Fibroblast of skin of right biceps (primary cell): ENCODE results near the gene NOP14.
"Not testable (repeated sequence)": the region's sequence is repeated elsewhere in the genome, so short reads cannot be mapped to it uniquely, and the experiment has no call there.

ENCODE experiments used
- DNase-seq: peaks from one replicate; pipeline ENCODE4 v3.0.0-alpha.2; 2013

The NOP14 gene

DNA sequence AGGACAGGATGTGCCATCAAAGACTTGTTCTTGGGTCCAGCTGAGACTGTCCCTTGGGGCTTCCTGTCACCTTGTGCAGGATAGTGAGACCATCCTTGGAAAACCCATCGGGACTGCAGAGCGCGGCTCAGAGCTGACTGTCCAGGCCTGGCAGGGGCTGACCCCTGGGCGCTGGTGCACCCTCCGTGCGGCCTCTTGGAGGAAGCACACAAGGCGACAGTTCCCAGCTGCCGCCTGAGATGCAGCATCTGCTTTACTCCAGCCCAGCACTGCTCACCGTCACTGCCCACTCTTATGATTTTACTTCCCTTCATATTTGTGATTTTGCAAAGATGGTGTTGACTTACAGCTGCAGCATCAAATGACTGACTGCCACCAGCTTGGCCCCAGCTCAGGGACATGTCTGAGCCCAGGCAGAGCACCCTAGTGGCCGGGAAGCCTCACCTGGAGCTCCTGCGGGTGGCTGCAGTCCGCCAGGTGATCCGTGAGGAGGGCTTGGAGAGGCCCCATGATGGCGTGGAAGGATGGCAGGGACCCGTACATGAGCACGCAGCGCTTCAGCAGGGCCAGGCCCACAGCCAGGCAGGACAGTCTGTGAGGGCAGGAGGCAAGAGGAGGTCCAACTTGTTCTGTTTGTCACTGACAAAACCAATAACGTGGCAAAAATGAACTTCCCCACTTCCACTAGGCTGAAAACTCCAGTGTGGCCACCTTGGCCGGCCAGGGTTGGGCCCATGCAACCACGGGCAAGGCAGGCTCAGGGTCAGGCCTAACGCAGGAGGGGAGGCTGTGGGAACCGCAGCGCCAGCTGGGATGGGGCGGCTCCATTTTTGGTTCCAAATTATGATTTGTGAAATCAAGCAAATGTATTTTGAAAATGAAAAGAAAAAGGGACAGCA, 21.8 kb downstream of the NOP14 start:
- no peak for DNase-seq

DNA sequence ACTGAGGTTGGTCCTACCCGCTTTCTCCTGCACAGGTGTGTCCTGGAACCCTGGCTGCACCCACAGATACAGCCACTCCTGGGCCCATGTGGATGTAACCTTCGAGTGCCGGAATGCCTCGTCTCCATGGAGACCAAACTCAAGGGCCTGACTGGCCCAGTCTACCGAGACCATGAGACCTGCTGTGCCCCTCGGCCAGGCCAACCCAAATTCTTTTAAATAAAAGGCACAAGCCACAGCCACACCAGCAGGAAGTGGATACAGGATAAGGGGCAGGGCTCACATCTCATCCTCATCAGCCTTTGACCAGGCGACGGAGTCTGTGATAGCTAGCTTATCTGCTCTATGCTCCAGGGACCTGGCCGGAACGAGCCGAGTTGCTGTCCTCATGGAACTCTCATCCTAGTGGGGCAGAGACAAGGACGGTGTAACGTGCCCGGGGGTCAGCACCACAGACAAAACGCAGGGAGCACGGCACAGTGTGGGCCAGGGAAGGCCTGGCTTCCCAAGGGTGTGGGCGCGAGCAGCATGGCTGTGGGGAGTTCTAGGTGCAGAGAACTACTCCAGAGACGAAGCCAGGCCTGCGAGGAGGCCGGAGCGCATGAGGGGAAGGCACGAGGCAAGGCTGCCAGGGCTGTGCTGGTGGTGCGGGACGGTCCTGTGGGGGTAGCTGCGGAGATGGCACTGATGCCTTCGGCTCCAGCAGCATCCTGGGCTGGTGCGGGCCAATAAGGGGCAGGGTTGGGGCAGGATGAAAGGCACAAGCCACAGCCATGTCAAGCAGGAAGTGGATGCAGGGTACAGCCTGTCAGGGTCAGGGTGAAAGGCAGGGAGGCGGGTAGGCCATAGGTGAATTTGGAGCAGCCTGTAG, 22.7 kb downstream of the NOP14 start:
- no peak for DNase-seq

DNA sequence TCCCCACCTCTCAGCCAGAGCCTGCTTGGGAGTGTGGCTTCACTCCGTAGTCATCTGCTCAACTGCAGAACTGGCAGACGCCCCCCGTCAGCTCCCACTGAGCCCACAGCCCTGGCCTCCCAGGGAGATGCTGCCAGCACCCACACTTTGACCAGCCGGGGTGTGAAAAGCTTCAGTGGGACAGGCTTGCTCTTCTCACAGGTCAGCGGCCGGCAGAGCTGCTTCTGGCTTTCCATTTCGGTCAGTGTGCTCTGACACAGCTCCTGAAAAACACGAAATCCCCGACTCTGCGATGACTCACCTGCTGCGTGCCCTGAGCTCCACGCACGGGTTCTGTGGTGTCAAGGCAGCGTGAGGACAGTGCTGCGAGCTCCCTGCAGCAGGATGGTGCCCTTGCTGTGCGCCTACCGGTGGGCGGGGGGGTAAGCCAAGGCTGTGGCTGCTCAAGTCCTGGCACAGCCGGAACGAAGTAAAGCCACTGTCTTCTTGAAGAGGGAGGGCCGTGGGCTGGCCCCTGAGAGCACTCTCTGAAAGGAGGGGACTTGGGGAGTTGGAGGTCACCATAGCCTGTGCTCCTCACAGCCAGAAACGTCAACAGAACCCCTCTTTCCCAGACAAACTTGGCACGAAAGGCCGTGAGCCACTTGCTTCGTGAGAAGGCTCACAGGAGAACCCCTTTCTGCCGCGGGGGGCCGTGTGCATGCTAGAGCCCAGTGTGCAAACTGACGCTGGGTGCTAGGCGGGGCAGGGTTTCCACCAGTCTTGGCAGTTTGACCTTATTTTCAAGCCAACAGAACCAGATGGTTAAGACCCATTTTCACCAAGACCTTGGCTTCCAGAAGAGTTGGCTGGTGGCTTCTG, 23.6 kb downstream of the NOP14 start:
- no peak for DNase-seq

DNA sequence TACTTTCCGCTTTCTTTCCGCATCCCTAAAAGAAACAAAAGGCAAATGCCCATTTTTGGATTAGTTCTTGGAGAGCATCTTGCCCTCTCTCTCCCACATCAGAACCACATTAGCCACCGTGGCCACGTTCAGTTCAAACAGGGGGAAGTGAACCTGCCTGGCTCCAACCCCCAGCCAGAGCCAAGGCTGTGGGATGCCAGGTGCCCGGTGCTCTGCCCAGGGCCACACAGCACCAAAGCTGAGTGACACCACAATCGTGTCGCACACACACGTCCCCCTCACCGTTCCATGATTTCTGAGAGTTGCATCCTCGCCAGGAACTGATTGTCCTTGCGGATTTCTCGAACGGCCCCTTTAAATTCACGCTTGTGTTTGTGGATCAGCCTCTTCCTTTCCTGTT, 24.3 kb downstream of the NOP14 start:
- DNase-seq: no peak

DNA sequence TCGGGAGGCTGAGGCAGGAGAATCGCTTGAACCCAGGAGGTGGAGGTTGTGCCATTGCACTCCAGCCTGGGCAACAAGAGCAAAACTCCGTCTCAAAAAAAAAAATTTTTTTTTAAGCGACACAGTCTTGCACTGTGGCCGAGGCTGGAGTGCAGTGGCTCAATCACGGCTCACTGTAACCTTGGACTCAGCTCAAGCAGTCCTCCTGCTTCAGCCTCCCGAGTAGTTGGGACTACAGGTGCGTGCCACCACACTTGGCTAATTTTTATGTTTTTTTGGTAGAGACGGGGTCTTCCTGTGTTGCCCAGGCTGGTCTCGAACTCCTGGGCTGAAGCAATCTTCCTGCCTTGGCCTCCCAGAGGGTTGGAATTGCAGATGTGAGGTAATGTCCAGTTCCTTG, 24.8 kb downstream of the NOP14 start:
- not testable (repeated sequence) for DNase-seq

DNA sequence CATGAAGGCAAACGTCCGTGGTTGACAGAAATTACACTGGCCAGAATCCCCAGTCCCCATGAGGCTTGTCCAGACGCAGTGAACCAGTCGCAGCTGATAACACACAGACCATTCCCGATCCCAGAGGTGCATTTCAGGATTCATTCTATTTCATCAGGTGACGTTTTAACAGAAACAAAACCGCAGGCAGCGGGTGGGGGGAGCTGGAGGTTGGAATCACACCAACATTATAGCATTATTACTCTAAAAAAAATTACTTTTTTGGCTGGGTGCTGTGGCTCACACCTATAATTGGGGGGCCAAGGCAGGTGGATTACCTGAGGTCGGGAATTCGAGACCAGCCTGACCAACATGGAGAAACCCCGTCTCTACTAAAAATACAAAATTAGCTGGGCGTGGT, 25.2 kb downstream of the NOP14 start:
- DNase-seq: no peak

DNA sequence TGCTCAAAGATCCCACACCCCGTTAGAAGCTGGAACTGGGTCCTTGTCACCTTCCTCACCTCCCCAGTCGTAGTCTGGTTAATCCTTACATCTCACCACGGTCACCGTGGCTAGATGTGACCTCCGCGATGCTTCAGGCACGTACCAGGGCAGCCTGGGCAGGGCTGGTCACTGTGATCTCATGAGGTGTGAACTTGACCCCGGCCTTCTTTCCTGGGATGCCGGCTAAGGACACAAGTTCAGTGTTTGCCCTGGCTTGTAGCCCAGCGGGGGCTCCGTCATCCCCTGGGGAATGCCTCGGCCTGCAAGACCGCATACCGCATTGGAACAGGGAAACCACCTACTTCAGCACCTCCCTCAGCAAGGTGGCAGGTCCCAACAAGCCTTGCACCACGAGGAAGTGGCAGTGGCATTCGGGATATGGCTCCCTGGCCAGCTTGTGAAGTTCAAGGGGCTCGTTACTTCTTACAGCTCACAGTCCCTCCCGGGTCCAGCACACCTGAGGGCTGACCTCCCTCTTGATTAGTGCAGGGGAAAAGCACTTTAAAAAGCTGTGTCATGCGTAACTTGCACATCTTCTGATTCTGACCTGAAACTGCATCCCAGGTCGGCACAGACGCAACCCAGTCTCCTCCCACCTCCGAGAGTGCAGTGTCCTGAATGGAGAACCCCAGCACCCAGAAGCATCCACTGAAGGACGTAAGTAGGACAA, 25.9 kb downstream of the NOP14 start:
- no peak for DNase-seq

DNA sequence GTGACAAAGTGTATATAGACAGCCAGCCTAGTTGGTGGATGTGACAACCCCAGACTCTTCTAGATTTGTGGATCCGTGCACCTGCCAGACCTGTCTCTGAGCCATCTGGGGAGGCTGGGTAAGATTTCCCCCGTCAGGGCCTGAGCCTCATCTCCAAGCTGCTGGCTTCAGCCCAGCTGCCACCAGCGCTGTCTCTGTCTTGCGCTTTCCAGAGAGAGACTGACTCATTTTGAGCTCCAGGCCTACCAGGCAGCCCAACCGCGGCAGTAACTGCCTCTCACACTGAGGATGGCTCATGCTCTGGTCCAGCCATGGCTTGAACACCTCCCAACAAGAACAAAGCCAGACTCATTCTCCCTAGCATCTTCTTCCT, 26.4 kb downstream of the NOP14 start:
- peak; percentile 67 for DNase-seq

DNA sequence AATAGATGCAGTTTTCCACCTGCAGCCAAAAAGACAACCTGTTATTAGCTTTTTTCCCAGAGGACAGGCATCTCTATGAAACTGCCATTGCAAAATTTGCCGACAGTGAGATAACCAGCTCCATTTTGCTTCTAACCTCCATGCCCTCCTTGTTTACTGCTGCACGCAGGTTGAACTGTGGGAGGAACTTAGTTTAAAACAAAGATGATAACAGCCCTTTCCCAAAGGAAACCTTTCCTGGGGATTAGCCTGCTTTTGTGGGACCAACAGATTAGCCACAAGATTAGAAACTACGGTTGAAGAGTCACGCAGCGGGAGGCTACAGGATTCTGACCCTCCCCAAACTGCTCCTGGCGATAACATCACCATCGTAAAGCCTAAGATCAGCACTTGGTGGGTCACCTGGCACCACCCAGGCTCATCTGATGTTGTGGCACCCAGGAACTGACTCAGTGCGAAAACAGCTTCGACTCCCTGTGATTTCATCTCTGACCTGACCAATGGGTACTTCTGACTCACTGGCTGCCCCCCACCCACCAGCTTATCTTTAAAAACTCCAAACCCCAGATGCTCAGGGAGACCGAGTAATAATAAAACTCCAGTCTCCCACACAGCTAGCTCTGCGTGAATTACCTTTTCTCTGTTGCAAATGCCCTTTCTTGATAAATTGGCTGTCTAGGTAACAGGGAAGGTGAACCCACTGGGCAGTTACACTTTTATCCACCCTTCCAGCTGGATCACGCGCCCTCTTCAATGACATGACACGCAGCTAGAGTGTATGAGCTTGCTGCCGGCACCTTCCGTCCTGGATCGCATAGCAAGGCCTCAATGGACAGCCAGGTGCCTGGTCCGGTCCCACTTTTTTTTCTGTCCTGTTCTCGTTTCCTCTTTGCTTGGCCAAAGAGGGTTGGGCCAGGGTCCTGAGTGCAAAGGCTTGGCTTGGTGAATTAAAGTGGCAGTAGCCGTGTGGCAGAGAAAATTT, 27.2 kb downstream of the NOP14 start:
- no peak for DNase-seq

DNA sequence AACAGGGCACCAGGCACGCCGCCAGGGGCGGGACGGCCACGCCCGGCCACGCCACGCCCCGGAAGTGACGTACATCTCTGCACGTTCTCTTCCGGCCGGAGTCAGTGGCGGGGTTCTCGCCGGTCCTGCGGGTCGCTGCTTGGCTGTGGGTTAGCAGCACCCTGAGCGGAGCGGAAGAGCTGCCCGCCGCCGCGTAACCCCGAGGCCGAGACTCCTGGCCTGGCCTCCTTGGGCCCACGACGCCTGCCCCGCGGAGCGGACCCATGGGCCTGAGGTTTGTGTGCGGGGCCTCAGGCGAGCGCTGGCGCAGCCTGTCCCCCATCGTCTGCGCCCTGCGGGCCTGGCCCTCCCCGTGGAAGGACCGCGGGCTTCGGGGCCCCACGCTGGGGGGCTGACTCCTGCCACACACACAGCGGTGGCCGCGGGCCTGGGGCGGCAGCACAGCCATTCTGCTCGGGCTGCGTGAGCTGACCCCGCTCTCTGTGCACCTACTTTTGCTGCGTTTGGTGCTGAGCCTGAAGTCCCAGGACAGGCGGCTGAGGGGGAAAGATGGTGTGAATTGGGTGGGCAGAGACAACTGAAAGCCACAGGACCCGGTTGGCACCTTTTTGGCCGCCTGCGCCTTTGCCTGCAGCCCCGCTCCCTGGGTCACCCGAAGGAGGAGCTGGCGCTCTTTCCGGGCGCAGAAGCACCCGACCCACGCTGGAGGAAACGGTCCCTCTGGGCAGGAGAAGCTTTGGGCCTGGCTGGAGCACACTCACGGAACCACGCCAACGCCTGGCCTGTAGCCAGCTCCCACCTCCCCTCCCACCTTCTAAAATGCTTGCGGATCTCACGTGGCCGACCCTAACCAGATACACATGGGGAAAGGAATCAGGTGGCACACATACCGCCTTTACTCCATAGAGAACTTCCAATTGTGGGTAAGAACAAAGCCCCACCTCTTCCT, 28.1 kb downstream of the NOP14 start:
- peak; percentile 87 for DNase-seq

DNA sequence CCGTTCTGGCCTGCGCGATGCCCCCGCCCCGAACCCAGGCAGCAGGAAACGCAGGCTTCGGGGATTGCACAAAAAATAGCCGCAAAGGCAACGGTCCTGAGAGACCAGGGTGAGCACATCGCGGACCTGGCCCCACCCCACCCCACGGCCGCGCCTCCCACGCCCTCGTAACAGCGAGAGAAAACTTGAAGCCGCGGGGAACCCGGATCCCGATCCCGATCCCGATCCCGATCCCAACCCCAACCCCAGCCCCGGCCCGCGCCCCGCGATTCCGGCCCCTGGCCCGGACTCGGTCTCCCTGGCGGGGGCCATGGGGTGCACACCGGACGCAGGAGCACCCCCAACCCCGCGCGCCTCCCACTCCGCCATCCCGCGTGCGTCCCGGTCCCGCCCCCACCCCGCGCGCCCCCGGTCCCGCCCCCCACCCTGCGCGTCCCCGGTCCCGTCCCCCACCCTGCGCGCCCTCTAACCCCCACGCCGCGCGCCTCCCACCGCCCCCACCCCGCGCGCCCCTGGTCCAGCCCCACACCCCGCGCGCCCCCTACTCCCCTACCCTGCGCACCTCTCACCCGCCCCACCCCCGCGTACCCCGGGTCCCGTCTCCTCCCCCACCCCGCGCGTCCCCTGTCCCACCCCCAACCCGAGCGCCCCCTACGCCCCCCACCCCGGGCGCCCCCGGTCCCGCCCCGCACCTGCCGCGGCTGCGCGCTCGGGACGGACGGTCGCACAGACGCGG, 29.0 kb downstream of the NOP14 start:
- peak; percentile 26 for DNase-seq

DNA sequence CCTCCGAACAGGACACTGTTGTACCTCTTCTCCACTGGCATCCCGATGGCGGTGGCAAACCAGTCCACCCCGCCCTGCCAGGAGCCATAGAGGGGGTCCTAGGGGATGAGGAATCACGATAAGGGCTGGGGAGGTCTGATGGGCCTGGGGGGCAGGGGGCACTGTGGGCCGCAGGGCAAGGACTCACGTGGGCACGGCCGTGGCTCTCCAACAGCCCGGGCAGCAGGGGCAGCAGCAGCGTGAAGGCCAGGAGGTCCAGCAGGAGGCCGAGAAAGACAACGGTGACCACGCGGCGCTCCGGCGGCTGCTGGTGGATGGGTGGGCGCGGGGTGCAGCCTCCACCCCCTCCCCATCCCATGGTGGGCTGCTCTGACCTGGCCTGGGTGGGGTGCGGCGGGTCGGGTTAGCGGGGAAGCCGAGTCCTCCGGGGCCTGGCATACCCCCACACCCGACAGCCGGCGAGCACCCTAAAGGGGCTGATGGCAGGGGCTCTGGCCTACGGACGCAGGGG, 29.6 kb downstream of the NOP14 start:
- DNase-seq: no peak

DNA sequence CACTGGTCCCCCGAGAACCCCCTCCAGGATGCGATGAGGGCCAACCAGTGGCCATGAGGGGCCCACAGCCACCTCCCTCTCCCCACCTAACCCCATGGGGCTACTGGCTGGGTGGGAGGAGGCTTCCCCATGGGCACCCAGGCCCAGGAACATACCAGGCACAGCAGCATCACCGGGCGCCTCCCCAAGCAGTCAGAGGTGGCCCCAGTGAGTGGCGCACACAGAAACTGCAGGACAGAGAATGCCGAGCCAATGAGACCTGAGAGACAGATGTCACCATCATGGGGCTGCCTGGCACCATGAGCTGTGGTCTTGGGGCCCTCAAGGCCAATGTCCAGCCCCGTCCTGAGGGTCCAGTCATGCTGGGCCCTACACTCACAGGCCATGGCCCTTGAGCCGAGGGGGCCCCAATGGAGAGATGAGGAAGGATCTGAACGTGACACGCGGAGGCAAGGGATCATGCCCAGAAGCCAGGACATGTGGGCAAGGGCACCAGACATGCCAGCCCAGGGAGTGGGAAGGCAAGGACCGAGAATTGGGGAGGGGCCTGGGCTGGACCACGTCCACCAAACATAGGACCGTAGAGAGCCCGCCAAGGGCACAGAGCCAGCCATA, 30.1 kb downstream of the NOP14 start:
- no peak for DNase-seq

DNA sequence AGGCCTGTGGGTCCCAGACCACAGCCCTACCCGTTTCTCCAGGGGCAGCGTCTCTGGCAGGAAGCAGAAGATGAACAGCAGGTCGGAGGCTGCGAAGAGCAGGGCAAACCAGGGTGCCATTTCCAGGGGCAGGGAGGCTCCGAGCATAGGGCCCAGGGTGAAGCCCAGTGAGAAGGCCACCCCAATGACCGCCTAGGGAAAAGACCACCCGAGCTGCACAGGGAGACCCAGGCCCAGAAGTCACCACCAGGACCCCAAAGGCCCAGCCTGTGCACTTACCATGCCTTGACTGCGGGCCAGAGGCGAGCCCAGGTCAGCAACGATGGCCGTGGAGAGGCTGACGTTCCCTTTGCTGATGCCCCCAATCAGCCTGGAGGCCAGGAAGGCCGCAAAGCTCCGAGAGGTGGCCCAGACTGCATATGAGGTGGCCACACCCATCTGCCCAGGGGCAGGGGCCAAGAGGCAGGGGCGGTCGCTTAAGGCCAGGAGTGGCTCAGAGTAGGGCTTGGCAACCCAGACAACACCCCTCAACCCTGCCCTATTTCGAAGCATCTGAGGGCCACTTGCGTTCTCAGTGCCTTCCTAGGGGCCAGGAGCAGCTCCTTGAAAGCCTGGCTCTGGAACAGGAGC, 30.8 kb downstream of the NOP14 start:
- no peak for DNase-seq

DNA sequence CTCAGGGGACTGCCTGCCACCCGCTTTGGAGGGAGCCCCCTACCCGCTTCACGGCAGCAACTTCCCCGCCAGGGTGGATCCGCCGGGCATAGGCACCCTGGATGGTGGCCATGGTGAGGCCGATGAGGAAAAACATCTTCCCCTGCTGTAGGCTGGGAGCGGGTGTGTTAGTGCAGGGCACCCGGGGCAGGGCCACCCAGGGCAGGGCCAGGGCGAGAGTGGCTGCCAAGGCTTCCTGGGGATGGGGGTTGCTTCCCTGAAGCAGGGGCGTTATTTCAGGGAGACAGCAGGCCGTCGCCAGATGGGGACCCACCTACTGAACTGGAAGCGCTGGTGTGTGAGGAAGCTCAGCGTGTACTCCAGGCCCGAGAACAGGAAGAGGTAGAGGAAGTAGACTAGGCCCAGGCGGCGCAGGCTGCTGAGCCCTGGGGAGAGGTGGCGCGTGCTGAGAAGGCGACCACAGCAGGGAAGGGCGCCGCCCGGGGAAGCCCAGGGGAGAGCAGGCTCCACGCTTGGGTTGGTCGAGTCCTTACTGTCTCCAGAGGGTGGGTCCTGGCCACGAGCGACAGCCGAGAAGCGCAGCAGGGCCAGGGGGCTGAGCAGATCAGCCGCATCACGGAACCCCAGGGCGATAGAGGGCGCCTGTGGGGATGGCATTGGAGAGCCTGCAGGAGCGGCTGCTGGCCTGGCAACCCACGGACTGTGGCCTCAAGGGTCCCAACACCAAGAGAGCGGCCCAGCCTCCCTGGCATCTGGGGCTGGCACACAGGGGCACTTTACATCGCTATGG, 31.5 kb downstream of the NOP14 start:
- no peak for DNase-seq

DNA sequence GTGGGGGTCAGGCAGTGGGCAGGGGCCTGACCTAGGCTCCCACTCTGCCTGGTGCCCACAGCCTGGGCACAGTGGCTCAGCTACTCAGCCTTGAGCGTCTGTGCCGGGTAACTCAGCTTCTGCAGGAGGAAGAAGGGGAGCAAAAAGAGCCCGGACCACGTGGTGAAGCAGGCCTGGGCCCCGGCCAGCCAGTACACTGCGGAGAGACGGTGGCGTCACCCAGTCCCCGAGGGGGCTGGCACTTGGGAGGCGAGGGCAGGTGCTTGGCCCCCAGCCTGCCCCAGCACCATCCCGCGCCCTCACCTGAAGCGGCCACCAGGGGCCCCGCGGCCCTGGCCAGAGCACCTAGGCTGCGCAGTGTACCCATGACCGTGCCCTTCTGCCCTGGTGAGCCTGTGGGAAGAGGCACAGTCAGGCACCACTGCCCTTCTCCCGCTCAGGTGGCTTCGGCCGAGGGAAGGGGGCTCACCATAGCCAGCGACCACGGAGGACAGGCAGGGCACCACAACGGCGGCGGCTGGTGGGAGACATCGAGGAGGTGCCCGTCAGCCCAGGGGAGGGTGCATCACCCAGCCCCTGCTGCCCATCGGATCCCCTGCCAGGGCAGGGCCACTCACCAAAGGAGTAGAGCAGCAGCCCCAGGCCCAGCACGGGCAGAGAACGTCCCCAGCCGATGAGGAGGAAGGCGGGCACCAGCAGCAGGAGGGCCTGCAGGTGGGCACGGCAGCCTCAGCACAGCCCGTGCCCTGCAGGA, 32.3 kb downstream of the NOP14 start:
- DNase-seq: no peak
